ENCODE data around the gene POMGNT2. TPM values are rescaled to one million over a fixed set of nuclear protein-coding genes. Genes with fewer than 3 reads are reported as not detected.

The POMGNT2 gene
- total RNA-seq, 1 donor from 2014 or later, result 2.6 TPM

GRCh38 chr3:43031485-43031884, 74.4 kb downstream of the POMGNT2 start:
- H3K4me1 Mint-ChIP-seq, result no peaks in the 10 kb centered on the region
- ATAC-seq (ENCODE audit: low read depth), result no peak
- H3K4me3 Mint-ChIP-seq, result no peak overlapping the region
- ChIA-PET CTCF (no interaction called here), POLR2A (no interaction called here)
- DNase-seq, result no peak
- TF ChIP-seq CTCF (IDR thresholded peaks at IDR 0.05), result no peak
- peaks cover 7% of the 10 kb centered on the region for H3K27me3 Mint-ChIP-seq
- H3K9me3 Mint-ChIP-seq, result no peaks in the 10 kb centered on the region
- intact Hi-C loops (cut with micrococcal nuclease), result no loop called here
- no peak overlapping the region for H3K27ac Mint-ChIP-seq
- H3K36me3 Mint-ChIP-seq (ENCODE audit: low read depth), result no peaks in the 10 kb centered on the region

DNA sequence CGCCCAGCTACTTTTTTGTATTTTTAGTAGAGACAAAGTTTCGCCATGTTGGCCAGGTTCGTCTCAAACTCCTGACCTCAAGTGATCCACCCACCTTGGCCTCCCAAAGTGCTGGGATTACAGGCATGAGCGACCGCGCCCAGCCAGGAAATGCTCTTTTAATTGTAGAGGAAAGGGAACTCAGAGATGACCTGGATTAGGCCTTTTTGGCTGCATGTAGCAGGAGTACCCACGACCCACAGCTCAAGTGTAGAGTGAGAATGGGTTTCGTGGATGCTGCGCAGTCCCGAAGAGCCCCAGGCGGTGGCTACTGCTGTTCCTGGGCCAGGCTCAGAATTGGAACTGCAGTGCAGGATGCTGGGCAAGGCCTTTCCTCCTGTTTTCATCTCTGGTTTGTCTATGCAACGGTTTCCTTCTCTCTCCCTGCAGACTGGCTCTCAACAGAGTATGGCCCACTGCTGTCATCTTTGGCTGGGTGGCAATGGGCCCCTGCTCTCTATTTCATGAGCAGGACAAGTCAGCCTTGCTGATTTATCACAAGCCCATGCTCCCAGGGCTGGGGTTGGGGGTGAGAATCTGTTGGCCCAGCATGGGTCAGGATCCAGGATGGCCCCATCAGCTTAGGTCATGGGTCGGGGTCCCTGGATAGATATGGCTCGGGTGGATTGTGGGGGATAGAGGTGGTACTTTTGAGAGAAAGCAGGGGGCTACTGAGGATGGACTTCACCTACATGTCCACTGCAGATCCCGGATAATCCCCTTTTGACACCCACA, 75.5 kb downstream of the POMGNT2 start:
- no peaks in the 10 kb centered on the region for H3K36me3 Mint-ChIP-seq (ENCODE audit: low read depth)
- H3K27me3 Mint-ChIP-seq, result peaks cover 7% of the 10 kb centered on the region
- no peak overlapping the region for H3K4me3 Mint-ChIP-seq
- ChIA-PET POLR2A (no interaction called here), CTCF (no interaction called here)
- no peaks in the 10 kb centered on the region for H3K9me3 Mint-ChIP-seq
- no peak for TF ChIP-seq CTCF (IDR thresholded peaks at IDR 0.05)
- intact Hi-C loops (cut with micrococcal nuclease), result no loop called here
- H3K4me1 Mint-ChIP-seq, result no peaks in the 10 kb centered on the region
- ATAC-seq (ENCODE audit: low read depth) (no peak), DNase-seq (no peak)
- H3K27ac Mint-ChIP-seq, result no peak overlapping the region

Other genes with a start within 250 kb of the POMGNT2 start
- not detected in 2 replicates for gene CYP8B1, start 230.2 kb downstream of the POMGNT2 start, total RNA-seq
- gene ZNF662, start 199.9 kb downstream of the POMGNT2 start, total RNA-seq, result 0.42 and 0.64 TPM in 2 replicates
- gene GASK1A, start 126.8 kb downstream of the POMGNT2 start, total RNA-seq, result not detected in 2 replicates
- gene SNRK, start 180.5 kb upstream of the POMGNT2 start, total RNA-seq, result 31.1 TPM in 2 replicates